WTC11 (cell line): Measurements from ENCODE around the gene MACROD2. TPM values are rescaled to one million over a fixed set of nuclear protein-coding genes. Genes with fewer than 3 reads are reported as not detected.

Source experiments
- ATAC-seq: fragments of 200-7000 bp; cut with Tn5 transposase; 2 replicates; pipeline ENCODE4 v1.10.0; 2021; ENCODE audit warnings: mild to moderate bottlenecking, moderate library complexity
- CTCF ChIA-PET: fragments of 300-600 bp; sonication (Branson Sonifier 250); formaldehyde crosslinking; loops from one replicate; lab custom pipeline; 2021; ENCODE audit warnings: antibody characterized with exemption; lab: Charles Lee
- POLR2A ChIA-PET: fragments of 350-600 bp; sonication (Branson Sonifier 250); formaldehyde crosslinking; loops from one replicate; lab custom pipeline; 2021; ENCODE audit warnings: antibody characterized with exemption; lab: Charles Lee
- DNase-seq: peaks from one replicate; pipeline ENCODE4 v3.0.0; 2021; ENCODE audit warnings: low spot score
- H3K27ac Mint-ChIP-seq: 2 replicates; pipeline ENCODE4 v1.8.0; 2021; ENCODE audit warnings: mixed read lengths
- H3K27me3 Mint-ChIP-seq: 2 replicates; pipeline ENCODE4 v1.8.0; 2021; ENCODE audit warnings: low read depth, mild to moderate bottlenecking, moderate library complexity, mixed read lengths
- H3K36me3 Mint-ChIP-seq: 2 replicates; pipeline ENCODE4 v1.8.0; 2021; ENCODE audit warnings: mixed read lengths
- H3K4me1 Mint-ChIP-seq: 2 replicates; pipeline ENCODE4 v1.8.0; 2022; ENCODE audit warnings: mixed read lengths
- H3K4me3 Mint-ChIP-seq: 2 replicates; pipeline ENCODE4 v1.8.0; 2021; ENCODE audit warnings: mild to moderate bottlenecking, moderate library complexity, mixed read lengths
- H3K9me3 Mint-ChIP-seq: 2 replicates; pipeline ENCODE4 v1.8.0; 2021; ENCODE audit warnings: mixed read lengths
- CBFB ChIP-seq: sonication (generic); formaldehyde crosslinking; IDR thresholded peaks from 2 replicates; pipeline ENCODE4 v1.8.1; 2022; ENCODE audit warnings: mild to moderate bottlenecking, low read depth, missing genetic modification reagents
- CREB1 ChIP-seq: sonication (generic); formaldehyde crosslinking; IDR thresholded peaks from 2 replicates; pipeline ENCODE4 v1.8.0; 2023; ENCODE audit warnings: mild to moderate bottlenecking, missing genetic modification reagents
- EMX1 ChIP-seq: fragments of 250-450 bp; sonication (Bioruptor Pico); IDR thresholded peaks from 2 replicates; pipeline ENCODE4 v1.8.0; 2021; ENCODE audit warnings: mild to moderate bottlenecking
- FOXK1 ChIP-seq: sonication (generic); formaldehyde crosslinking; IDR thresholded peaks from 2 replicates; pipeline ENCODE4 v1.8.0; 2022; ENCODE audit warnings: mild to moderate bottlenecking, moderate library complexity, missing genetic modification reagents
- GRHL2 ChIP-seq: fragments of 250-450 bp; sonication (Bioruptor Pico); IDR thresholded peaks from 2 replicates; pipeline ENCODE4 v1.8.0; 2022; ENCODE audit warnings: mild to moderate bottlenecking, moderate library complexity; ENCODE audit not compliant: insufficient replicate concordance, severe bottlenecking
- MYBL2 ChIP-seq: sonication (generic); formaldehyde crosslinking; IDR thresholded peaks from 2 replicates; pipeline ENCODE4 v1.8.1; 2023; ENCODE audit warnings: mild to moderate bottlenecking, moderate library complexity, missing genetic modification reagents
- NFATC4 ChIP-seq: fragments of 250-450 bp; sonication (Bioruptor Pico); IDR thresholded peaks from 2 replicates; pipeline ENCODE4 v1.9.0; 2021; ENCODE audit warnings: mild to moderate bottlenecking
- TCF7 ChIP-seq: sonication (generic); formaldehyde crosslinking; IDR thresholded peaks from 2 replicates; pipeline ENCODE4 v1.8.0; 2022; ENCODE audit warnings: mild to moderate bottlenecking, low read depth, missing genetic modification reagents, moderate library complexity
- TEAD1 ChIP-seq: sonication (generic); formaldehyde crosslinking; IDR thresholded peaks from 2 replicates; pipeline ENCODE4 v1.8.0; 2022; ENCODE audit warnings: mild to moderate bottlenecking, missing genetic modification reagents
- ZNF232 ChIP-seq: sonication (generic); formaldehyde crosslinking; IDR thresholded peaks from 2 replicates; pipeline ENCODE4 v1.8.0; 2022; ENCODE audit warnings: mild to moderate bottlenecking, missing genetic modification reagents
- ZNF423 ChIP-seq: fragments of 250-450 bp; sonication (Bioruptor Pico); IDR thresholded peaks from 2 replicates; pipeline ENCODE4 v2.1.2; 2022; ENCODE audit warnings: mild to moderate bottlenecking, moderate library complexity
- ZNF671 ChIP-seq: fragments of 250-450 bp; sonication (Bioruptor Pico); IDR thresholded peaks from 2 replicates; pipeline ENCODE4 v1.8.0; 2021; ENCODE audit warnings: mild to moderate bottlenecking
- total RNA-seq: library from RNA; stranded (reverse); gene quantifications from 3 replicates; pipeline ENCODE4 v1.2.3, GENCODE V29; 2021
- TF ChIP-seq, protein P1 (sequence below): sonication (generic); formaldehyde crosslinking; IDR thresholded peaks from 2 replicates; pipeline ENCODE4 v1.8.0; 2022; ENCODE audit warnings: mild to moderate bottlenecking, missing genetic modification reagents
- TF ChIP-seq, protein P2 (sequence below): sonication (generic); formaldehyde crosslinking; IDR thresholded peaks from 2 replicates; pipeline ENCODE4 v1.8.1; 2022; ENCODE audit warnings: missing genetic modification reagents, borderline replicate concordance
- TF ChIP-seq, protein P3 (sequence below): fragments of 200-600 bp; IDR thresholded peaks from 2 replicates; pipeline ENCODE4 v1.8.0; 2022; ENCODE audit warnings: antibody characterized with exemption
- TF ChIP-seq, protein P4 (sequence below): sonication (generic); formaldehyde crosslinking; IDR thresholded peaks from 2 replicates; pipeline ENCODE4 v1.8.1; 2023; ENCODE audit warnings: mild to moderate bottlenecking, missing genetic modification reagents, borderline replicate concordance
- TF ChIP-seq, protein P5 (sequence below): sonication (generic); formaldehyde crosslinking; IDR thresholded peaks from 2 replicates; pipeline ENCODE4 v1.8.1; 2023; ENCODE audit warnings: mild to moderate bottlenecking, missing genetic modification reagents
- TF ChIP-seq, protein P6 (sequence below): sonication (generic); formaldehyde crosslinking; IDR thresholded peaks from 2 replicates; pipeline ENCODE4 v1.8.0; 2023; ENCODE audit warnings: missing genetic modification reagents
- TF ChIP-seq, protein P7 (sequence below): sonication (generic); formaldehyde crosslinking; IDR thresholded peaks from 2 replicates; pipeline ENCODE4 v1.8.1; 2022; ENCODE audit warnings: low read depth, missing genetic modification reagents, borderline replicate concordance
- TF ChIP-seq, protein P8 (sequence below): sonication (generic); formaldehyde crosslinking; IDR thresholded peaks from 2 replicates; pipeline ENCODE4 v1.8.1; 2022; ENCODE audit warnings: low read depth, mild to moderate bottlenecking, moderate library complexity, missing genetic modification reagents, borderline replicate concordance

MACROD2 gene
- total RNA-seq, 1 experiment from 2014 or later: 4.1 TPM

DNA sequence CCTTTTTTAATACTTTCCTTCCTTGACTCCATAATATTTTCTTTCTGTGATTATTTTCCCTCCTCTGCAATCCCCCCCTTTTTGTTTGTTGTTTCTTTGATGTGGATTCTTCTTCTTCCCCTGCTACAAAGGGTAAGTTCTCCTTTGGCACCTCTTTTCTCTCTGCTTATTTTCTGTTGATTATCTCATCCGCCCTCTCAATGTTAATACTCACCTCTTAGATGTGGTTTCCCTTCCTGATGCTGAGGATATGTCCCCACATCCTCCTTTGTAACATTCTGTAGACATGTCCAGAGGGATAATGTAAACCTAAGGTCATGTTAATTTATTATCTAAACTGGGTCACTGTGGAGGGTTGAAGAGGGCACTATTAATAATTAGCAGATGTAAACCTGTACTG is 324.4 kb downstream of the MACROD2 start:
- TF ChIP-seq TCF7 (no peak), GRHL2 (CRISPR knock-in tag) (no peak), EMX1 (CRISPR knock-in tag) (no peak), MYBL2 (CRISPR knock-in tag) (no peak), CBFB (CRISPR knock-in tag) (no peak), ZNF671 (no peak), NFATC4 (no peak), ZNF423 (CRISPR knock-in tag) (no peak), TEAD1 (no peak), FOXK1 (CRISPR knock-in tag) (no peak), ZNF232 (CRISPR knock-in tag) (no peak), CREB1 (CRISPR knock-in tag) (no peak)
- TF ChIP-seq, protein P1, sequence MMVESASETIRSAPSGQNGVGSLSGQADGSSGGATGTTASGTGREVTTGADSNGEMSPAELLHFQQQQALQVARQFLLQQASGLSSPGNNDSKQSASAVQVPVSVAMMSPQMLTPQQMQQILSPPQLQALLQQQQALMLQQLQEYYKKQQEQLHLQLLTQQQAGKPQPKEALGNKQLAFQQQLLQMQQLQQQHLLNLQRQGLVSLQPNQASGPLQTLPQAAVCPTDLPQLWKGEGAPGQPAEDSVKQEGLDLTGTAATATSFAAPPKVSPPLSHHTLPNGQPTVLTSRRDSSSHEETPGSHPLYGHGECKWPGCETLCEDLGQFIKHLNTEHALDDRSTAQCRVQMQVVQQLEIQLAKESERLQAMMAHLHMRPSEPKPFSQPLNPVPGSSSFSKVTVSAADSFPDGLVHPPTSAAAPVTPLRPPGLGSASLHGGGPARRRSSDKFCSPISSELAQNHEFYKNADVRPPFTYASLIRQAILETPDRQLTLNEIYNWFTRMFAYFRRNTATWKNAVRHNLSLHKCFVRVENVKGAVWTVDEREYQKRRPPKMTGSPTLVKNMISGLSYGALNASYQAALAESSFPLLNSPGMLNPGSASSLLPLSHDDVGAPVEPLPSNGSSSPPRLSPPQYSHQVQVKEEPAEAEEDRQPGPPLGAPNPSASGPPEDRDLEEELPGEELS: no peak
- TF ChIP-seq, protein P2, sequence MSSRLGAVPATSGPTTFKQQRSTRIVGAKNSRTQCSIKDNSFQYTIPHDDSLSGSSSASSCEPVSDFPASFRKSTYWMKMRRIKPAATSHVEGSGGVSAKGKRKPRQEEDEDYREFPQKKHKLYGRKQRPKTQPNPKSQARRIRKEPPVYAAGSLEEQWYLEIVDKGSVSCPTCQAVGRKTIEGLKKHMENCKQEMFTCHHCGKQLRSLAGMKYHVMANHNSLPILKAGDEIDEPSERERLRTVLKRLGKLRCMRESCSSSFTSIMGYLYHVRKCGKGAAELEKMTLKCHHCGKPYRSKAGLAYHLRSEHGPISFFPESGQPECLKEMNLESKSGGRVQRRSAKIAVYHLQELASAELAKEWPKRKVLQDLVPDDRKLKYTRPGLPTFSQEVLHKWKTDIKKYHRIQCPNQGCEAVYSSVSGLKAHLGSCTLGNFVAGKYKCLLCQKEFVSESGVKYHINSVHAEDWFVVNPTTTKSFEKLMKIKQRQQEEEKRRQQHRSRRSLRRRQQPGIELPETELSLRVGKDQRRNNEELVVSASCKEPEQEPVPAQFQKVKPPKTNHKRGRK (CRISPR knock-in tag): no peak
- TF ChIP-seq, protein P3, sequence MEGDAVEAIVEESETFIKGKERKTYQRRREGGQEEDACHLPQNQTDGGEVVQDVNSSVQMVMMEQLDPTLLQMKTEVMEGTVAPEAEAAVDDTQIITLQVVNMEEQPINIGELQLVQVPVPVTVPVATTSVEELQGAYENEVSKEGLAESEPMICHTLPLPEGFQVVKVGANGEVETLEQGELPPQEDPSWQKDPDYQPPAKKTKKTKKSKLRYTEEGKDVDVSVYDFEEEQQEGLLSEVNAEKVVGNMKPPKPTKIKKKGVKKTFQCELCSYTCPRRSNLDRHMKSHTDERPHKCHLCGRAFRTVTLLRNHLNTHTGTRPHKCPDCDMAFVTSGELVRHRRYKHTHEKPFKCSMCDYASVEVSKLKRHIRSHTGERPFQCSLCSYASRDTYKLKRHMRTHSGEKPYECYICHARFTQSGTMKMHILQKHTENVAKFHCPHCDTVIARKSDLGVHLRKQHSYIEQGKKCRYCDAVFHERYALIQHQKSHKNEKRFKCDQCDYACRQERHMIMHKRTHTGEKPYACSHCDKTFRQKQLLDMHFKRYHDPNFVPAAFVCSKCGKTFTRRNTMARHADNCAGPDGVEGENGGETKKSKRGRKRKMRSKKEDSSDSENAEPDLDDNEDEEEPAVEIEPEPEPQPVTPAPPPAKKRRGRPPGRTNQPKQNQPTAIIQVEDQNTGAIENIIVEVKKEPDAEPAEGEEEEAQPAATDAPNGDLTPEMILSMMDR: no peak
- TF ChIP-seq, protein P4, sequence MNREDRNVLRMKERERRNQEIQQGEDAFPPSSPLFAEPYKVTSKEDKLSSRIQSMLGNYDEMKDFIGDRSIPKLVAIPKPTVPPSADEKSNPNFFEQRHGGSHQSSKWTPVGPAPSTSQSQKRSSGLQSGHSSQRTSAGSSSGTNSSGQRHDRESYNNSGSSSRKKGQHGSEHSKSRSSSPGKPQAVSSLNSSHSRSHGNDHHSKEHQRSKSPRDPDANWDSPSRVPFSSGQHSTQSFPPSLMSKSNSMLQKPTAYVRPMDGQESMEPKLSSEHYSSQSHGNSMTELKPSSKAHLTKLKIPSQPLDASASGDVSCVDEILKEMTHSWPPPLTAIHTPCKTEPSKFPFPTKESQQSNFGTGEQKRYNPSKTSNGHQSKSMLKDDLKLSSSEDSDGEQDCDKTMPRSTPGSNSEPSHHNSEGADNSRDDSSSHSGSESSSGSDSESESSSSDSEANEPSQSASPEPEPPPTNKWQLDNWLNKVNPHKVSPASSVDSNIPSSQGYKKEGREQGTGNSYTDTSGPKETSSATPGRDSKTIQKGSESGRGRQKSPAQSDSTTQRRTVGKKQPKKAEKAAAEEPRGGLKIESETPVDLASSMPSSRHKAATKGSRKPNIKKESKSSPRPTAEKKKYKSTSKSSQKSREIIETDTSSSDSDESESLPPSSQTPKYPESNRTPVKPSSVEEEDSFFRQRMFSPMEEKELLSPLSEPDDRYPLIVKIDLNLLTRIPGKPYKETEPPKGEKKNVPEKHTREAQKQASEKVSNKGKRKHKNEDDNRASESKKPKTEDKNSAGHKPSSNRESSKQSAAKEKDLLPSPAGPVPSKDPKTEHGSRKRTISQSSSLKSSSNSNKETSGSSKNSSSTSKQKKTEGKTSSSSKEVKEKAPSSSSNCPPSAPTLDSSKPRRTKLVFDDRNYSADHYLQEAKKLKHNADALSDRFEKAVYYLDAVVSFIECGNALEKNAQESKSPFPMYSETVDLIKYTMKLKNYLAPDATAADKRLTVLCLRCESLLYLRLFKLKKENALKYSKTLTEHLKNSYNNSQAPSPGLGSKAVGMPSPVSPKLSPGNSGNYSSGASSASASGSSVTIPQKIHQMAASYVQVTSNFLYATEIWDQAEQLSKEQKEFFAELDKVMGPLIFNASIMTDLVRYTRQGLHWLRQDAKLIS (CRISPR knock-in tag): no peak
- TF ChIP-seq, protein P5, sequence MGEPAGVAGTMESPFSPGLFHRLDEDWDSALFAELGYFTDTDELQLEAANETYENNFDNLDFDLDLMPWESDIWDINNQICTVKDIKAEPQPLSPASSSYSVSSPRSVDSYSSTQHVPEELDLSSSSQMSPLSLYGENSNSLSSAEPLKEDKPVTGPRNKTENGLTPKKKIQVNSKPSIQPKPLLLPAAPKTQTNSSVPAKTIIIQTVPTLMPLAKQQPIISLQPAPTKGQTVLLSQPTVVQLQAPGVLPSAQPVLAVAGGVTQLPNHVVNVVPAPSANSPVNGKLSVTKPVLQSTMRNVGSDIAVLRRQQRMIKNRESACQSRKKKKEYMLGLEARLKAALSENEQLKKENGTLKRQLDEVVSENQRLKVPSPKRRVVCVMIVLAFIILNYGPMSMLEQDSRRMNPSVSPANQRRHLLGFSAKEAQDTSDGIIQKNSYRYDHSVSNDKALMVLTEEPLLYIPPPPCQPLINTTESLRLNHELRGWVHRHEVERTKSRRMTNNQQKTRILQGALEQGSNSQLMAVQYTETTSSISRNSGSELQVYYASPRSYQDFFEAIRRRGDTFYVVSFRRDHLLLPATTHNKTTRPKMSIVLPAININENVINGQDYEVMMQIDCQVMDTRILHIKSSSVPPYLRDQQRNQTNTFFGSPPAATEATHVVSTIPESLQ (CRISPR knock-in tag): no peak
- TF ChIP-seq, protein P6, sequence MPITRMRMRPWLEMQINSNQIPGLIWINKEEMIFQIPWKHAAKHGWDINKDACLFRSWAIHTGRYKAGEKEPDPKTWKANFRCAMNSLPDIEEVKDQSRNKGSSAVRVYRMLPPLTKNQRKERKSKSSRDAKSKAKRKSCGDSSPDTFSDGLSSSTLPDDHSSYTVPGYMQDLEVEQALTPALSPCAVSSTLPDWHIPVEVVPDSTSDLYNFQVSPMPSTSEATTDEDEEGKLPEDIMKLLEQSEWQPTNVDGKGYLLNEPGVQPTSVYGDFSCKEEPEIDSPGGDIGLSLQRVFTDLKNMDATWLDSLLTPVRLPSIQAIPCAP (CRISPR knock-in tag): no peak
- TF ChIP-seq, protein P7, sequence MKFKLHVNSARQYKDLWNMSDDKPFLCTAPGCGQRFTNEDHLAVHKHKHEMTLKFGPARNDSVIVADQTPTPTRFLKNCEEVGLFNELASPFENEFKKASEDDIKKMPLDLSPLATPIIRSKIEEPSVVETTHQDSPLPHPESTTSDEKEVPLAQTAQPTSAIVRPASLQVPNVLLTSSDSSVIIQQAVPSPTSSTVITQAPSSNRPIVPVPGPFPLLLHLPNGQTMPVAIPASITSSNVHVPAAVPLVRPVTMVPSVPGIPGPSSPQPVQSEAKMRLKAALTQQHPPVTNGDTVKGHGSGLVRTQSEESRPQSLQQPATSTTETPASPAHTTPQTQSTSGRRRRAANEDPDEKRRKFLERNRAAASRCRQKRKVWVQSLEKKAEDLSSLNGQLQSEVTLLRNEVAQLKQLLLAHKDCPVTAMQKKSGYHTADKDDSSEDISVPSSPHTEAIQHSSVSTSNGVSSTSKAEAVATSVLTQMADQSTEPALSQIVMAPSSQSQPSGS (CRISPR knock-in tag): no peak
- TF ChIP-seq, protein P8, sequence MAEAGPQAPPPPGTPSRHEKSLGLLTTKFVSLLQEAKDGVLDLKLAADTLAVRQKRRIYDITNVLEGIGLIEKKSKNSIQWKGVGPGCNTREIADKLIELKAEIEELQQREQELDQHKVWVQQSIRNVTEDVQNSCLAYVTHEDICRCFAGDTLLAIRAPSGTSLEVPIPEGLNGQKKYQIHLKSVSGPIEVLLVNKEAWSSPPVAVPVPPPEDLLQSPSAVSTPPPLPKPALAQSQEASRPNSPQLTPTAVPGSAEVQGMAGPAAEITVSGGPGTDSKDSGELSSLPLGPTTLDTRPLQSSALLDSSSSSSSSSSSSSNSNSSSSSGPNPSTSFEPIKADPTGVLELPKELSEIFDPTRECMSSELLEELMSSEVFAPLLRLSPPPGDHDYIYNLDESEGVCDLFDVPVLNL: no peak
- ATAC-seq: no peak
- Mint-ChIP-seq H3K4me1 (peaks cover 3% of the 10 kb centered on the region), H3K27me3 (no peaks in the 10 kb centered on the region), H3K27ac (no peak overlapping the region), H3K9me3 (no peaks in the 10 kb centered on the region), H3K36me3 (no peaks in the 10 kb centered on the region), H3K4me3 (no peak overlapping the region)
- CTCF ChIA-PET: no interaction called here
- no peak for DNase-seq
- POLR2A ChIA-PET: no interaction called here
